Choroid plexus epithelial cell (primary cell): ENCODE results near the gene CPT1C.

Source experiments
- DNase-seq: peaks from one replicate; pipeline ENCODE4 v3.0.0-alpha.2; 2010; ENCODE audit warnings: low read depth
- H3K4me3 ChIP-seq: 2 replicates; pipeline ENCODE4 v1.5.1; 2011; ENCODE audit warnings: low read depth, mild to moderate bottlenecking, control low read depth, low read length, moderate library complexity
- CTCF ChIP-seq: conservative IDR thresholded peaks from 2 replicates; pipeline ENCODE4 v1.5.1; 2011; ENCODE audit warnings: low read depth, mild to moderate bottlenecking, control low read depth, inconsistent platforms, low read length, moderate library complexity

The CPT1C gene

GRCh38 chr19:49727217-49728030, 36.5 kb downstream of the CPT1C start:
- no peak overlapping the region for H3K4me3 ChIP-seq
- DNase-seq = peak; percentile 54
- no peak for TF ChIP-seq CTCF

- no peak overlapping the region for H3K4me3 ChIP-seq
- no peak for TF ChIP-seq CTCF
- no peak for DNase-seq
These were observed 39.2 kb downstream of the CPT1C start for GRCh38 chr19:49730166-49730565.

GRCh38 chr19:49738268-49738667, 47.4 kb downstream of the CPT1C start:
- H3K4me3 ChIP-seq = no peak overlapping the region
- TF ChIP-seq CTCF = no peak
- no peak for DNase-seq

- no peak overlapping the region for H3K4me3 ChIP-seq
- TF ChIP-seq CTCF = no peak
- no peak for DNase-seq
These were observed 48.2 kb downstream of the CPT1C start for GRCh38 chr19:49739098-49739497.

GRCh38 chr19:49739933-49740332, 49.0 kb downstream of the CPT1C start:
- DNase-seq = no peak
- H3K4me3 ChIP-seq = no peak overlapping the region
- no peak for TF ChIP-seq CTCF

- peak; percentile 17 for DNase-seq
- H3K4me3 ChIP-seq = no peak overlapping the region
- no peak for TF ChIP-seq CTCF
These were observed 50.4 kb downstream of the CPT1C start for GRCh38 chr19:49741210-49741844.

GRCh38 chr19:49744946-49745381, 54.0 kb downstream of the CPT1C start:
- DNase-seq = no peak
- no peak overlapping the region for H3K4me3 ChIP-seq
- no peak for TF ChIP-seq CTCF
